GM21423 (cell line): ENCODE results near the gene PRDX5.

Experiments used
- ATAC-seq: cut with Tn5 transposase; IDR thresholded peaks from one replicate; pipeline ENCODE4 v1.9.1; 2021; ENCODE audit warnings: mild to moderate bottlenecking, moderate library complexity; ENCODE audit not compliant: unreplicated experiment

PRDX5 gene

DNA sequence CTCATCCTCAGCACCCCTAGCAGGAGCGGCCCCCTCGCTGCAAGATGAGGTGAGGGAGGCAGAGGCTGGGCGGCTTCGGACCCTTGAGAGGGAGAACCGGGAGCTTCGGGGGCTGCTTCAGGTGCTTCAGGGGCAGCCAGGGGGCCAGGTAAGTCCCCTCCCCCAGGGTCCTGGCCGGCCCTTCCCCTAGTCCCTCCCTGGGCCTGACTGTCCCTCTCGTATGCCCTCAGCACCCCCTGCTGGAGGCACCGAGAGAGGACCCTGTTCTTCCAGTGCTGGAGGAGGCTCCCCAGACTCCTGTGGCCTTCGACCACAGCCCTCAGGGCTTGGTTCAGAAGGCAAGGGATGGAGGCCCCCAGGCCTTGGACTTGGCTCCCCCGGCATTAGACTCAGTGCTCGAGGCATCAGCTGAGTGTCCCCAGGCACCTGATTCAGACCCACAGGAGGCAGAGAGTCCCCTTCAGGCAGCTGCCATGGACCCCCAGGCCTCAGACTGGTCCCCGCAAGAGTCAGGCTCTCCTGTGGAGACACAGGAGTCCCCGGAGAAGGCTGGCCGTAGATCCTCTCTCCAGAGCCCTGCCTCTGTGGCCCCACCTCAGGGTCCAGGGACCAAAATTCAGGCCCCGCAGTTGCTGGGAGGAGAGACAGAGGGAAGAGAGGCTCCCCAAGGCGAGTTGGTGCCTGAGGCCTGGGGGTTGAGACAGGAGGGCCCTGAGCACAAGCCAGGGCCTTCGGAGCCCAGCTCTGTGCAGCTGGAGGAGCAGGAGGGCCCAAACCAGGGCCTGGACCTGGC is 26.0 kb downstream of the PRDX5 start:
- ATAC-seq = no peak

DNA sequence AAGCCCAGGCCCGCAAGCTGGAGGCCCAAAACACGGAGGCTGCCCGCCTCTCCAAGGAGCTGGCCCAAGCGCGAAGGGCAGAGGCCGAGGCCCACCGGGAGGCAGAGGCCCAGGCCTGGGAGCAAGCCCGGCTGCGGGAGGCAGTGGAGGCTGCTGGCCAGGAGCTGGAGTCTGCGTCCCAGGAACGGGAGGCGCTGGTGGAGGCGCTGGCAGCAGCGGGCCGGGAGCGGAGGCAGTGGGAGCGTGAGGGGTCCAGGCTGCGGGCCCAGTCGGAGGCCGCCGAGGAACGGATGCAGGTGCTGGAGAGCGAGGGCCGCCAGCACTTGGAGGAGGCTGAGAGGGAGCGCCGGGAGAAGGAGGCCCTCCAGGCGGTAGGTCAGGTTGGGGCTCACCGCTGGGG is 26.9 kb downstream of the PRDX5 start:
- no peak for ATAC-seq

DNA sequence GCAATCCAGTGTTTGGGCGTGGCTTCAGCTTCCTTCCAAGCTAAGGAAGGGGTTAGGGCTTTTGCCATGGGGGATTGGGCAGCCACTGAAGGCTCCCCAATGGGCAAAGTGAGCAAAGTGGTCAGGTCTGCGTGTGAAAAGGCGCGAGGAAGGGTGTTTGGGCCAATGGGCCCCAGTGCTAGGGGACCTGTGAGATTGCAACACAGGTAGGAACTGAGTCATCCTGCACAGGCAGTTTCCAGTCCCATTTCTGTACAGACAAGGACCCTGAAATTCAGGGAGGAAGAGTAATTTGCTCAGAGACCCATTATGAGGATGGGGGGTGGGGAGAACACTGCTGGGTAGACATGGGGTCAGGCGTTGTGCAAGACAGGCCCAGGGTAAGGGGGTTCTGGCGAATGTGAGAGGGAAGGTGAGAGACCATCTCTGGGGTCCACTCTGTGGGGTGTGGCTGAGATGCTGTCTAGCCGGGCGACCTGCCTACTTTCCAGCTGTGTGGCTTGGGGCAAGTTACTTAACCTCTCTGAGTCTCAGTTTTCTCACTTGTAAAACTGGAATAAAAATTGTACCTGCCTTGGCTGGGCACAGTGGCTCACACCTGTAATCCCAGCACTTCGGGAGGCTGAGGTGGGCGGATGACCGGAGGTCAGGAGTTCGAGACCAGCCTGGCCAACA is 29.4 kb downstream of the PRDX5 start:
- ATAC-seq = no peak

DNA sequence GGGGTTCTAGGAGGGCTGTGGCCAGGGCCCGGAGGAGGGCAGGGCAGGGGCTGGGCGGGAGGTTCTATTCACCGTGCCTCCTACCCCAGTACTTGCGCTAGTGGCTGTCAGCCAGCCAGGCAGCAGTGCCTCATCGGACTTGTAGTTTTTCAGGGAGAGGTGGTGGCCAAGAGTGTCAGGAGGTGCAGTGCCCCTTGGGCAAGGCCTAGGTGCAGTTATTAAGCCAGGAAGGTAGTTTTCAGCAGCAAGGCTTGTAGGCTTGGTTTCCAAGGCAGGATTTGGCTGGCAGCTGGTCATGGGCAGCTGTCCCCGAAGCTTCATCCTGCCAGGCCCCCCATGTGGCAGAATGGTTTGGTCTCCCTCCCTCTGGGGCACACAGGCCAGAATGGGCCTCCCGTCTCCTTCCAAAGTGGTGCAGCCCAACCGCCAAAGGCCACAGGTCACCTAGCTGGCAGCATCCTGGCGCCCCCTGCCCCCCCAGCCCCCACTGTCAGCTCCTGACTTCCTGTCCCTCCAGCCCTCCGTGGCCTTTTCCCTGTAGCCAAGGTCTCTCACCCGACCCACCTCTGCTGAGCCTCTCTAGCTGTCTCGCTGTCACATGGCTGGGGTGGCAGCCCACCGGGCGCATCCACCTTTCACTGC is 30.6 kb downstream of the PRDX5 start:
- ATAC-seq = no peak

DNA sequence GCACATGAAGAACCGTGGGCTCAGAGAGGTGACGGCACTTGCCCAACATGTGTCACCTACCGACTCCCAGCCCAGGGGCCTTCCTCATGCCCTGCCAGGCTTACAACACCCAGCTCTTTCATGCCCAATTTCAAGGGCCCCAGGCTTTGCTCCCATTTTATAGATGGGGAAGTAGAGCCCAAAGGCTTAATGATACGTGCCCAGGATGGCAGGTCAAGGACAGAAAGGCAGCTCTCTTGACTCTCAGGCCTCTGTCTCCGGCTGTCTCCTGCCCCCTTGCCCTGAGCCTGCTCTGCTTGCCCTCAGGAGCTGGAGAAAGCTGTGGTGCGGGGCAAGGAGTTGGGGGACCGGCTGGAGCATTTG is 31.1 kb downstream of the PRDX5 start:
- no peak for ATAC-seq

DNA sequence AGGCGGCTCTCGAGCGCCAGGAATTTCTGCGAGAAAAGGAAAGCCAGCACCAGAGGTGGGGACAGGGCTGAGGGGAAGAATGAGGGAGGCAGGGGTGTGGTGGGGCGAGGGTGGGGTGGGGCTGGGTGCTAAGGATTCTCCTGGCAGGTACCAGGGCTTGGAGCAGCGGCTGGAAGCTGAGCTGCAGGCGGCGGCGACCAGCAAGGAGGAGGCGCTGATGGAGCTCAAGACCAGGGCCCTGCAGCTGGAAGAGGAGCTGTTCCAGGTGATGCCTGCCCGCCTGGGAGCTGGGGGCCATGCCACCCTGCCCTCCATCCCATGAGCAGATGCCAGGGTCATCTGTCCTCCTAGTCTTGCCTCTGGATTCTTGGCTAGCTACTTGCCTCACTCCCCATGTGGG is 31.5 kb downstream of the PRDX5 start:
- no peak for ATAC-seq

DNA sequence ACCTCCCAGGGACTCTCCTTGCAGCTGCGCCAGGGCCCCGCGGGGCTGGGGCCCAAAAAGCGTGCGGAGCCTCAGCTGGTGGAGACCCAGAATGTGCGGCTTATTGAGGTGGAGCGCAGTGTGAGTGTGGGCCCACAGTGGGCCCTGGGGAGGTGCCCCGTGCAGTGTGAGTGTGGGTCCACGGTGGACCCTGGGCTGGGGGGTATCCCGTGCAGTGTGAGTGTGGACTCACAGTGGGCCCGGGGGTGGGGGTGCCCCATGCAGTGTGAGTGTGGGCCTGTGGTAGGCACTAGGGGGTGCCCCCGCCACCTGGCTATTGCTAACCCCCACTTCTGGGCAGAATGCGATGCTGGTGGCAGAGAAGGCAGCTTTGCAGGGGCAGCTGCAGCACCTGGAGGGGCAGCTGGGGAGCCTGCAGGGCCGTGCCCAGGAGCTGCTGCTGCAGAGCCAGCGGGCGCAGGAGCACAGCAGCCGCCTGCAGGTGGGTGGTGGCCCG is 33.3 kb downstream of the PRDX5 start:
- ATAC-seq = no peak

DNA sequence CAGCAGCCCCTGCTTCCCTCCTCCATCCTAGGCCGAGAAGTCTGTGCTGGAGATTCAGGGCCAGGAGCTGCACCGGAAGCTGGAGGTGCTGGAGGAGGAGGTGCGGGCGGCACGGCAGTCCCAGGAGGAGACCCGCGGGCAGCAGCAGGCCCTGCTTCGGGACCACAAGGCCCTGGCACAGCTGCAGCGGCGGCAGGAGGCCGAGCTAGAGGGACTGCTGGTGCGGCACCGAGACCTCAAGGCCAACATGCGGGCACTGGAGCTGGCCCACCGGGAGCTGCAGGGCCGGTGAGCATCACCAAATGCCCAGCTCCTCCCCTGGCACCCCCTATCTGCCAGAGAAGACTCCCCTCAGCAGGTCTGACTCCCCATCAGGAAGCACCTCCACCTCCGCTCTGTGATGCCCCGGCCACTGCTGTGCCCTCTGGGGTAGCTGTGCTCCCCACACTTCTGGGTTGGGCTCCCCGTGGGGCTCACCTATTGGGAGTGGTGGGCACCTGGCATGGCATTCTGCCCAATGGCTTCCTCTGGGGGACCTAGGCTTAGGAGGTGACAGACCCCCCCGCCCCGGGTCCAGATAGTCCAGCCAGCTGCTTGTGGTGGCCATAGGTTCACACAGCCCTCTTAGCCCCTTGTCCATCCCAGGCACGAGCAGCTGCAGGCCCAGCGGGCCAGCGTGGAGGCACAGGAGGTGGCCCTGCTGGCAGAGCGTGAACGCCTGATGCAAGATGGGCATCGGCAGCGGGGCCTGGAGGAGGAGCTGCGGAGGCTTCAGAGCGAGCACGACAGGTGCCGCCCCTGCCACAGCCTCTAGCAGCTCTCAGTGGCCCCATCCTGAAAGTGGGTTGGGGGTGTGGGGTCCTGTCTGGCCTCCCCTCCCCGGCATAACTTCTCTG is 34.4 kb downstream of the PRDX5 start:
- no peak for ATAC-seq

DNA sequence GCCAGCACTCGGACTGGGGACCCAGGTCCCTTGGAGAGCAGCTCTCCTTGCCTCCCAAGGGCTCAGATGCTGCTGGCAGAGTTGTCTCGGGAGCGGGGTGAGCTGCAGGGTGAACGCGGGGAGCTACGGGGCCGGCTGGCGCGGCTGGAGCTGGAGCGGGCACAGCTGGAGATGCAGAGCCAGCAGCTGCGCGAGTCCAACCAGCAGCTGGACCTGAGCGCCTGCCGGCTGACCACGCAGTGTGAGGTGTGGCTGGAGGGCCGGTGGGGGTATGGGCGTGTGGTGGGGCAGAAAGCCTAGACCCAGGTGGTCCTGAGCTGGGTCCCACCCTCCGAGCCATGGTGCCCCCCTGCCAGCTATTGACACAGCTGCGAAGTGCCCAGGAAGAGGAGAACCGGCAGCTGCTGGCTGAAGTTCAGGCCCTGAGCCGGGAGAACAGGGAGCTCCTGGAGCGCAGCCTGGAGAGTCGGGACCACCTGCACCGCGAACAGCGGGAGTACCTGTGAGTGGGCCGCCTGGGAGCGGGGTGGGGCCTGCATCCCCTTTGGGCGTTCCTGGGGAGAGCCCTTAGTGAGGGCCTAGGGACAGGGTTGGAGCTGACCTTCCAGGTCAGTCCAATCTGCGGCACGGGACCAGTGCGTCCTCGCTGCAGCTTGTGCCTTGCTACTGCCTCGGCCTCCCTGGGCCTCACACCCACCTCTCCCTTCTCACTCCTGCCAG is 35.2 kb downstream of the PRDX5 start:
- ATAC-seq = no peak

DNA sequence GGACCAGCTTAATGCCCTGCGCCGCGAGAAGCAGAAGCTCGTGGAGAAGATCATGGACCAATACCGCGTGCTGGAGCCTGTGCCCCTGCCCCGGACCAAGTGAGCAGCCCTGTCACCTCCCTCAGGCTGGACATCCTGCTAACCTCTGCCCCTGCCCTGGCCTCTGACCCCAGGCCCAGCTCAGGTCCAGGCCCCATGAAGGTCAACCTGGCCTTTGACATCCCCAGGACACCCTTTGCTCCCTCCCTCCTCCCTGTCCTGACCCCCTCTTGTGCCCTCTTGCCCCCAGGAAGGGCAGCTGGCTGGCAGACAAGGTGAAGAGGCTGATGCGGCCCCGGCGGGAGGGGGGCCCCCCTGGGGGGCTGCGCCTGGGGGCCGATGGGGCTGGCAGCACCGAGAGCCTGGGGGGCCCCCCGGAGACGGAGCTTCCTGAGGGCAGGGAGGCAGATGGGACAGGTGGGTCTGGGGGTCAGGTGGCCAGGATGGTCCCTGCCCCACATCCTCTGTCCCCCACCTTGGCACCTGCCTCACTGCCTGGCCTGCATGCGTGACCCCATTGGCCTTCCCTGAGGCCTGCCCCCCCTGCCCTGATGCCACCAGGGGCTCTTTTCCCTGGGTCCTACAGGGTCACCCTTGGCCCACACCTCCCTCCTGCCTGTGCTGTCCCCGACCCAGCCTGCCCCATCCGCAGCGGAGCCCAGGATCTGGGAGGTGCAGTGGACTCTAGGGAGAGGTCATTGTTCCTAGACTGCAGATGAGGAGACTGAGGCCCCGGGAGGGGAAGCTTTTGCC is 36.0 kb downstream of the PRDX5 start:
- no peak for ATAC-seq

DNA sequence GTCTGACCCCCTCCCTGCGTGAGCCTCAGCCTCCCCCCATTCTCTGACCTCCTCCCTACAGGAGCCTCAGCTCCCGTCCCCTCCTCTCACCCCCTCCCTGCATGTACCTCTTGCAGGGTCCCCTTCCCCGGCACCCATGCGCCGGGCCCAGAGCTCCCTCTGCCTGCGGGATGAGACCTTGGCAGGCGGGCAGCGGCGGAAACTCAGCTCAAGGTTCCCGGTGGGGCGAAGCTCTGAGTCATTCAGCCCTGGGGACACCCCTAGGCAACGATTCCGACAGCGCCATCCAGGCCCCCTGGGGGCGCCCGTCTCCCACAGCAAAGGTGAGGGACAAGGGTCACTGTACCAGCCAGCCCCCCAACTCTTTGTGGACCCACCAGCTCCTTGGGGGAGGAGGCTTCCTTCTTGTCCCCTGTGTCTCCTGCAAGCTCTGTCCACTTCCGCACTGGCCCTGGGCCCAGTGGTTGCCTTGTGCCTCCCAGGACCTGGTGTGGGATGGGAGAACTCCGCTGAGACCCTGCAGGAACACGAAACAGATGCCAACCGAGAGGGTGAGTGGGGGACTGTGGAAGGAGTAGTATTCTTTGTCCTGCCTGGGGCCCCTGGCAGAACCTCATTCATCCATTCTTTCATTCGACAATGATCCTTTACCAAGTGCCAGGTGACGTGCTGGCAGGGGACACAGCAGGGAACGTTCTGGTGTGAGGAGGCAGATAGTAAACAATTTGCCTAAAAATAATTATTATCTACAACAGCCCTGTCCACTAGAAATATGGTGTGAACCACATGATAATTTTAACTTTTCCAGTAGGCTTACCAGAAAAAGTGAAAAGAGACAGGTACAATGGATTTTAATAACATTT is 37.4 kb downstream of the PRDX5 start:
- no peak for ATAC-seq

DNA sequence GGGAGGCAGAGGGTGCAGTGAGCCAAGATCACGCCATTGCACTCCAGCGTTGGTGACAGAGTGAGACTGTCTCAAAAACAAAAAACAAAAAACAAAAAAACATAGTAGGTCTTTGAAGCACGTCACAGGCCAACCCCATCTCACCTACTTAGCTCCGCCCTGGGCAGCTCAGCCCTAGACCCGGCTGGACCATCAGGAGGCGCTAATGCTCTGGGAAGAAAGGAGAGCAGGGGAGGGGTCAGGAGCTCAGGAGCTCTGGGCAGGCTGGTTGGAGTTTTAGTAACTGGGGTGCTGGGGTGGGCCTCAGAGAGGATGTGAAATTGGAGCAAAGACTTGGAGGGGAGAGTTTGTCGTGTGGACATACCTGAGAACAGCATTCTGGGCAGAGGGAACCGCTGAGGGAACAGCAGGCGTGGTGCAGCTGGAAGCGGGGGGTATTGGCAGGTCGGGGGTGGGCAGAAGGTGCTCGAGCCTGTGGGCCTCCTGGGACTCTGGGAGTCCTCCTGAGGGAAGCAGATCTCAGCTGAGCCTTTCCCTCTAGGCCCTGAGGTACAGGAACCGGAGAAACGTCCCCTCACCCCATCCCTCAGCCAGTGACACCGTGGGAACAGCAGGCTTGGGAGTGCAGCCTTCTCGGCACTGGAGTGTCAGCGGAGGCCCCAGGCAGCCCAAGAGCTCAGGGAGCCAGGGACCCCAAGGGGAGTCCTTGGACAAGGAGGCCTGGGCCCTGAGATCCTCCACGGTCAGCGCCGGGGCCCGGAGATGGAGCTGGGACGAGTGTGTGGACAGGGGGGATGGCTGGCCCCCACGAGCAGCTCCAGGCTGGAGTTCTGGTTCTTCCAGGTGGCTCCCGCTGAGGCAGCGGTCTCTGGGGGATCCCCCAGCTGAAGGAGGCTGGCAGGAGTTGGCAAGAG is 38.8 kb downstream of the PRDX5 start:
- ATAC-seq = no peak

DNA sequence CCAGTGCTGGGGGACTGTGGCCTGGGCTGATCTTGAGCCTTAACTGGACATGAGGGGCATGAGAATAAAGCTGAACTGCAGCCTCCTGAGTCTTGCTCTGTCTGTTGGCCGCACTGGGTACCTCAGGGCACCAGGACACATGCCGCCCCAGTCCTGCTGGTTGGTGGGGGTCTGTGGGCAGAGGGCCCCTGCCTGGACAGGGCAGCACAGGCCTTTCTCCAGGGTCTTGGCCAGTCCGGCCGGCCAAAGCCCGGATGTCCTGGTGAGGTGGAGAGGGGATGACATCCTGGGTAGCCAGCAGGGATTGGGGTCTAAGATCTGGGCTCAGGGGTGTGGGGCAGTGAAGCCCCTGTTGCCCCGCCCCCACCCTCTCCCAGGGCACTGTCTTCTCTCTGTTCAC is 39.5 kb downstream of the PRDX5 start:
- no peak for ATAC-seq

DNA sequence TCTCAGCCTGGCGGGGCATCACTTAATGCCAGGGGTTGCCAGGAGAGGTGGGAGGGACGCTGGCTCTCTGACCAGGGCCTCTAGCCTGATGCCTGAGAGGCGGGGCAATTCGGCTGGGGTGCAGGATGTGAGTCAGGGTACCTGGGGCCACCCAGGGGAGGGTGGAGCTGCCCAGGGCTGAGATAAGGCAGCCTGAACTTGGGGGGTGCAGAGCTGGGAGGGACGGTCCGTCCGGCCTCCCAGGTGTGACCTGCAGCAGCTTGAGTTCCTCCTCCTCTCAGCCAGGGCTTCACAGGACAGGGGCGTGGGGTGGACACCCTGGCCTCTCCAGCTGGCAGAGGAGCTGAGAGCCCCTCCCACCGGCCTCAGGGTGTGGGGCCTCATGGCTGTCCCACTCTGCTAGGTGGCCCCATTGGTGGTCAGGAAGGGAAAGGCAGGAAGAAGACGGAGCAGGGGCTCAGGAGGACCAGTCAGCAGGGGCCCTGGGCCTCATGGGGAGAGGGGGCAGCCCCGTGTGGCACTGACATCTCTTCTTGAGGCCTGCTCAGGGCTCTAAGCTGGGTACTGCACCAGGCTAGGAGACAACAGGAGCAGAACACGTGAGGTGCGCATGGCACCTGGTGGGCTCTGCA is 40.1 kb downstream of the PRDX5 start:
- no peak for ATAC-seq

DNA sequence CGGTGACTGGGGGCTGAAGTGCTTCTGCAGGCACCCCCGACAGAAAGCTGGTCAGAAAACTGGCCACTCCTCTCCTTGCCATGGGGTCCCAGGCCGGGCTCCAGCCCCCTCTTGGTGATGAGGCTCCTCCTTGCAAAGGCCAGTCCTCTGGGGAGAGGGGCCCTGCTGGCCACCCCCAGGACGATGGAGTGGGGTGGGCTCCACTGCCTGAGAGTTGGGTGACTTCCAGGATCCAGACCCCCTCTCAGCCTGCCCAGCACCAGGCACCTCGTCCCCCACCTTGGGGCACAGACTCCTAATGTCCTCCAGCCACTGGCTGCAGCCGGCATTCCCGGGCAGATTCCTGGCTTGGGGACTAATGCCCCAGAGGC is 40.6 kb downstream of the PRDX5 start:
- no peak for ATAC-seq

DNA sequence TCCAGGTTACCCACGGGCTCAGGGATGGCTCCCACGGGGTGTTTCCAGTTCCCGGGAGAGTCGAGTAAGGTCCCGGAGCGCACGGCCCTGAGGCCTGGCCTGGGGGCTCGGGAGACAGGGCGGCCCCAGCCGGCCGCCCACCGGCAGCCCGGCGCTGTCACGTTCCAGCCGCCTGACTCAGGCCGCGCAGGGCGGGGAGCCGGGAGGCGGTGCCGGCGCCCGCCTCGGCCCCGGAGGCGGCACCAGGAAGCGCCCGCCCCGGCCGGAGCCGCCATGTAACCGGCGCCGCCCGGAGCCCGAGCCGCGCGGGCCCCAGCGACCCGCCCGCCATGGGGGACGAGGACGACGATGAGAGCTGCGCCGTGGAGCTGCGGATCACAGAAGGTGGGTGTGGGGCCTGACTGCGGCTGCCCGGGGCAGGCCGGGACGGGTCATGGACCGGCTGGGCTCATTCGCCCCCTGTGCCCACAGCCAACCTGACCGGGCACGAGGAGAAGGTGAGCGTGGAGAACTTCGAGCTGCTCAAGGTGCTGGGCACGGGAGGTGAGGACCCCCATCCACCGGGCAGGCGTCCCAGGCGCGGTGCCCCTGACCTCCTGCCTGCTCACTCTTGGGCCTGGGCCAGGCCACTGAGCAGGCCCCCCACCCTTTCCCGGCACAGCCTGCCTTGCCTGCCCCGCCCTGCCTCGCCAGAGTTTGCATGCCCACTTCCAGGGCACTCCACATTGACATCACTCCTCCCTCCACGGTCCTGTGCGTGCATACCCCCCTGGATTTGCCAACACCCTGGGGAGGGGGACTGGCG is 41.2 kb downstream of the PRDX5 start, which contains the start of gene RPS6KA4:
RPS6KA4 (plus strand) TSS at position 256 of the 805 bp plus-strand sequence; CDS start at position 330, 74 bp downstream.
- ATAC-seq = no peak
